ENCODE data around the gene MAPK1. TPM values are rescaled to one million over a fixed set of nuclear protein-coding genes. Genes with fewer than 3 reads are reported as not detected.

MAPK1 gene
- total and polyA plus RNA-seq, 9 of the 15 experiments (the other 6 are each of a cell fraction or from before 2014, with no cell fraction given): 46.3 to 575 (median 283) TPM

- TF ChIP-seq ZBTB12 (CRISPR knock-in tag; IDR thresholded peaks at IDR 0.05) (no peak), BRD4 (IDR thresholded peaks at IDR 0.05) (no peak), MAFK (IDR thresholded peaks at IDR 0.05; ENCODE audit: low read length) (0 out of 2 replicates have a peak, but pooled peaks have one; percentile 12), RNF219 (CRISPR knock-in tag; IDR thresholded peaks at IDR 0.05) (no peak), CEBPZ (IDR thresholded peaks at IDR 0.05; ENCODE audit: borderline replicate concordance, low read depth, low read length) (0 out of 2 replicates have a peak, but pooled peaks have one; percentile 4), ZNF395 (CRISPR knock-in tag; IDR thresholded peaks at IDR 0.05) (no peak), SAFB2 (IDR thresholded peaks at IDR 0.05; ENCODE audit: borderline replicate concordance, low read depth, low read length, severe bottlenecking) (no peak), DEAF1 (CRISPR knock-in tag; IDR thresholded peaks at IDR 0.05) (no peak), RAD51 (IDR thresholded peaks at IDR 0.05; ENCODE audit: borderline replicate concordance, low read depth) (no peak), SNIP1 (IDR thresholded peaks at IDR 0.05; ENCODE audit: low read depth) (no peak), SRSF3 (IDR thresholded peaks at IDR 0.05; ENCODE audit: insufficient read depth, low read length) (no peak), HNRNPL (IDR thresholded peaks at IDR 0.05; ENCODE audit: low read depth, low read length) (no peak), DMBX1 (CRISPR knock-in tag; IDR thresholded peaks at IDR 0.05; ENCODE audit: borderline replicate concordance) (no peak), EZH2 (IDR thresholded peaks at IDR 0.05; ENCODE audit: borderline replicate concordance, low read depth, low read length) (peak; percentile 70), ZZZ3 (IDR thresholded peaks at IDR 0.05) (no peak), ZNF586 (CRISPR knock-in tag; conservative IDR thresholded peaks at IDR 0.05) (no peak), SIN3A (IDR thresholded peaks at IDR 0.05; ENCODE audit: borderline replicate concordance in 2 of 2, control insufficient read depth in 1 of 2, low read depth in 2 of 2, low read length in 2 of 2) (peak in 1 of 2 experiments; percentile 40; a peak in 1 of 4 replicates)
Observed at GRCh38 chr22:21739828-21740377, 127.5 kb downstream of the MAPK1 start (continued).
